ENCODE measurements around the gene ZNF786. TPM values are rescaled to one million over a fixed set of nuclear protein-coding genes. Genes with fewer than 3 reads are reported as not detected.
A peak's percentile ranks its signal among the peaks of the same experiment; 100 is the strongest.

Gene ZNF786
- total and polyA plus RNA-seq, 2 experiments from 2014 or later: 6.1 to 19.8 TPM

DNA sequence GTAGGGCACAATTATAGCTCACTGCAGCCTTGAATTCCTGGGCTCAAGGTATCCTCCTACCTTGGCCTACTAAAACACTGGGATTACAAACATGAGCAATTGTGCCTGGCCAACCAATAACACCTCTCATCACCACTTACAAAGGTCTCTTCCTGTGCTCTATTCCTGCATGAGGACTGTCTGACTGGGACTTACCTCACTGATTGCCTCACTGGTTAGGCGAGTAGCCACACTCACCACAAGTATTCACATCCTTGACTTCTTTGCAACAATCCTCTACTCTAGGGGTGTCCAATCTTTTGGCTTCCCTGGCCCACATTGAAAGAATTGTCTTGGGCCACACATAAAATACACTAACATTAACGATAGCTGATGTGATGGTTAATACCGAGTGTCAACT, 39.6 kb downstream of the ZNF786 start:
- Mint-ChIP-seq H3K4me3 (no peak overlapping the region), H3K27me3 (ENCODE audit: insufficient read depth, low read depth, poor library complexity) (peaks cover 2% of the 10 kb centered on the region), H3K36me3 (ENCODE audit: low read depth) (no peaks in the 10 kb centered on the region), H3K9me3 (no peaks in the 10 kb centered on the region), H3K4me1 (no peaks in the 10 kb centered on the region), H3K27ac (no peak overlapping the region)
- Histone ChIP-seq H3K4me1 (ENCODE audit: insufficient read depth) (no peaks in the 10 kb centered on the region), H3K27ac (ENCODE audit: low read depth) (no peak overlapping the region), H3K9me2 (ENCODE audit: insufficient read depth) (no peaks in the 10 kb centered on the region), H3K4me3 (no peak overlapping the region), H3K27me3 (ENCODE audit: insufficient read depth) (no peaks in the 10 kb centered on the region), H4K20me1 (replicated peaks; ENCODE audit: insufficient read depth) (no peaks in the 10 kb centered on the region), H3K4me2 (no peak overlapping the region), H3F3A (replicated peaks; ENCODE audit: low read depth) (no peaks in the 10 kb centered on the region), H2AFZ (no peak overlapping the region), H3K36me3 (ENCODE audit: insufficient read depth) (no peaks in the 10 kb centered on the region), H3K79me2 (replicated peaks; ENCODE audit: insufficient read depth) (no peaks in the 10 kb centered on the region)
- ATAC-seq (no peak), DNase-seq (ENCODE audit: low spot score) (no peak)
- no peak for TF ChIP-seq POLR2AphosphoS5 (IDR thresholded peaks at IDR 0.05; ENCODE audit: low read depth)
- no peak for TF ChIP-seq STAT1 (IDR thresholded peaks at IDR 0.05; ENCODE audit: unreplicated experiment)
- TF ChIP-seq CREB1 (CRISPR knock-in tag; IDR thresholded peaks at IDR 0.05; ENCODE audit: low read depth): no peak
- no peak for TF ChIP-seq ETS1 (IDR thresholded peaks at IDR 0.05)
- no peak for TF ChIP-seq EZH2 (IDR thresholded peaks at IDR 0.05; ENCODE audit: low read depth, unreplicated experiment)
- TF ChIP-seq, protein P1, sequence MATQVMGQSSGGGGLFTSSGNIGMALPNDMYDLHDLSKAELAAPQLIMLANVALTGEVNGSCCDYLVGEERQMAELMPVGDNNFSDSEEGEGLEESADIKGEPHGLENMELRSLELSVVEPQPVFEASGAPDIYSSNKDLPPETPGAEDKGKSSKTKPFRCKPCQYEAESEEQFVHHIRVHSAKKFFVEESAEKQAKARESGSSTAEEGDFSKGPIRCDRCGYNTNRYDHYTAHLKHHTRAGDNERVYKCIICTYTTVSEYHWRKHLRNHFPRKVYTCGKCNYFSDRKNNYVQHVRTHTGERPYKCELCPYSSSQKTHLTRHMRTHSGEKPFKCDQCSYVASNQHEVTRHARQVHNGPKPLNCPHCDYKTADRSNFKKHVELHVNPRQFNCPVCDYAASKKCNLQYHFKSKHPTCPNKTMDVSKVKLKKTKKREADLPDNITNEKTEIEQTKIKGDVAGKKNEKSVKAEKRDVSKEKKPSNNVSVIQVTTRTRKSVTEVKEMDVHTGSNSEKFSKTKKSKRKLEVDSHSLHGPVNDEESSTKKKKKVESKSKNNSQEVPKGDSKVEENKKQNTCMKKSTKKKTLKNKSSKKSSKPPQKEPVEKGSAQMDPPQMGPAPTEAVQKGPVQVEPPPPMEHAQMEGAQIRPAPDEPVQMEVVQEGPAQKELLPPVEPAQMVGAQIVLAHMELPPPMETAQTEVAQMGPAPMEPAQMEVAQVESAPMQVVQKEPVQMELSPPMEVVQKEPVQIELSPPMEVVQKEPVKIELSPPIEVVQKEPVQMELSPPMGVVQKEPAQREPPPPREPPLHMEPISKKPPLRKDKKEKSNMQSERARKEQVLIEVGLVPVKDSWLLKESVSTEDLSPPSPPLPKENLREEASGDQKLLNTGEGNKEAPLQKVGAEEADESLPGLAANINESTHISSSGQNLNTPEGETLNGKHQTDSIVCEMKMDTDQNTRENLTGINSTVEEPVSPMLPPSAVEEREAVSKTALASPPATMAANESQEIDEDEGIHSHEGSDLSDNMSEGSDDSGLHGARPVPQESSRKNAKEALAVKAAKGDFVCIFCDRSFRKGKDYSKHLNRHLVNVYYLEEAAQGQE (IDR thresholded peaks at IDR 0.05; ENCODE audit: unreplicated experiment): no peak
- no peak for TF ChIP-seq EZH2phosphoT487 (IDR thresholded peaks at IDR 0.05; ENCODE audit: unreplicated experiment)
- TF ChIP-seq ZNF331 (CRISPR knock-in tag; IDR thresholded peaks at IDR 0.05; ENCODE audit: low read depth): no peak
- TF ChIP-seq, protein P2, sequence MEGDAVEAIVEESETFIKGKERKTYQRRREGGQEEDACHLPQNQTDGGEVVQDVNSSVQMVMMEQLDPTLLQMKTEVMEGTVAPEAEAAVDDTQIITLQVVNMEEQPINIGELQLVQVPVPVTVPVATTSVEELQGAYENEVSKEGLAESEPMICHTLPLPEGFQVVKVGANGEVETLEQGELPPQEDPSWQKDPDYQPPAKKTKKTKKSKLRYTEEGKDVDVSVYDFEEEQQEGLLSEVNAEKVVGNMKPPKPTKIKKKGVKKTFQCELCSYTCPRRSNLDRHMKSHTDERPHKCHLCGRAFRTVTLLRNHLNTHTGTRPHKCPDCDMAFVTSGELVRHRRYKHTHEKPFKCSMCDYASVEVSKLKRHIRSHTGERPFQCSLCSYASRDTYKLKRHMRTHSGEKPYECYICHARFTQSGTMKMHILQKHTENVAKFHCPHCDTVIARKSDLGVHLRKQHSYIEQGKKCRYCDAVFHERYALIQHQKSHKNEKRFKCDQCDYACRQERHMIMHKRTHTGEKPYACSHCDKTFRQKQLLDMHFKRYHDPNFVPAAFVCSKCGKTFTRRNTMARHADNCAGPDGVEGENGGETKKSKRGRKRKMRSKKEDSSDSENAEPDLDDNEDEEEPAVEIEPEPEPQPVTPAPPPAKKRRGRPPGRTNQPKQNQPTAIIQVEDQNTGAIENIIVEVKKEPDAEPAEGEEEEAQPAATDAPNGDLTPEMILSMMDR (conservative IDR thresholded peaks at IDR 0.05; ENCODE audit: low read depth in 2 of 2): no peak

DNA sequence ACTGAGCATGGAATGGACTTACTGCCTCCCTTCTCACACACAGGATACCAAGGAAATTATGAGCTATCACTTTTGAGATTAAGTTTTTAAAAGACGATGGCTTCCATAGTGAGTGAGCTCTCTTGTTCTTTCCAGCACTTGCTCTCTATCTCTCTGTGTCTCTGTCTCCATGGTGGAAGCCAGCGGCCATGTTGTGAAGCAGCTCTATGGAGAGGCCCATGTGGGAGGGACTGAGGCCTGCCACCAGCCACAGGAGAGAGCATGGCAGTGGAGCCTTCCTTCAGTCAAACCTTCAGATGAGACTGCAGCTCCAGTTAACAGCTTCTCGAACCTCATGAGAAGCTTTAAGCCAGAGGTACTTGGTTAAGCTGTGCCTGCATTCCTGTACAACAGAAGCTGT, 41.7 kb downstream of the ZNF786 start:
- Histone ChIP-seq H3K27me3 (ENCODE audit: insufficient read depth) (no peaks in the 10 kb centered on the region), H4K20me1 (replicated peaks; ENCODE audit: insufficient read depth) (no peaks in the 10 kb centered on the region), H3K79me2 (replicated peaks; ENCODE audit: insufficient read depth) (no peaks in the 10 kb centered on the region), H3F3A (replicated peaks; ENCODE audit: low read depth) (no peaks in the 10 kb centered on the region), H2AFZ (peak overlapping the region; percentile 32; the same call in 1 of the 2 replicates), H3K27ac (ENCODE audit: low read depth) (no peak overlapping the region), H3K4me1 (ENCODE audit: insufficient read depth) (no peaks in the 10 kb centered on the region), H3K9me2 (ENCODE audit: insufficient read depth) (no peaks in the 10 kb centered on the region), H3K4me2 (no peak overlapping the region), H3K36me3 (ENCODE audit: insufficient read depth) (no peaks in the 10 kb centered on the region), H3K4me3 (no peak overlapping the region)
- DNase-seq (ENCODE audit: low spot score) (no peak), ATAC-seq (no peak)
- Mint-ChIP-seq H3K36me3 (ENCODE audit: low read depth) (no peaks in the 10 kb centered on the region), H3K9me3 (no peaks in the 10 kb centered on the region), H3K27ac (no peak overlapping the region), H3K4me1 (no peaks in the 10 kb centered on the region), H3K4me3 (no peak overlapping the region), H3K27me3 (ENCODE audit: insufficient read depth, low read depth, poor library complexity) (peaks cover 2% of the 10 kb centered on the region)
- TF ChIP-seq ZNF114 (CRISPR knock-in tag; IDR thresholded peaks at IDR 0.05): no peak
- TF ChIP-seq CREB1 (CRISPR knock-in tag; IDR thresholded peaks at IDR 0.05; ENCODE audit: low read depth): no peak
- TF ChIP-seq ZNF331 (CRISPR knock-in tag; IDR thresholded peaks at IDR 0.05; ENCODE audit: low read depth): no peak
- TF ChIP-seq STAT1 (IDR thresholded peaks at IDR 0.05; ENCODE audit: unreplicated experiment): no peak
- TF ChIP-seq NANOG (IDR thresholded peaks at IDR 0.05; ENCODE audit: borderline replicate concordance): no peak
- TF ChIP-seq, protein P2 (conservative IDR thresholded peaks at IDR 0.05; ENCODE audit: low read depth in 2 of 2): no peak
- TF ChIP-seq ETS1 (IDR thresholded peaks at IDR 0.05): no peak
- no peak for TF ChIP-seq EZH2 (IDR thresholded peaks at IDR 0.05; ENCODE audit: low read depth, unreplicated experiment)
- no peak for TF ChIP-seq POLR2AphosphoS5 (IDR thresholded peaks at IDR 0.05; ENCODE audit: low read depth)
